ENCODE measurements around the gene ANKRD13C.
"Not testable (repeated sequence)": the region's sequence is repeated elsewhere in the genome, so short reads cannot be mapped to it uniquely, and the experiment has no call there.

The ANKRD13C gene

GRCh38 chr1:70355920-70356319, 1.4 kb upstream of the ANKRD13C start:
- no peak for DNase-seq

DNA sequence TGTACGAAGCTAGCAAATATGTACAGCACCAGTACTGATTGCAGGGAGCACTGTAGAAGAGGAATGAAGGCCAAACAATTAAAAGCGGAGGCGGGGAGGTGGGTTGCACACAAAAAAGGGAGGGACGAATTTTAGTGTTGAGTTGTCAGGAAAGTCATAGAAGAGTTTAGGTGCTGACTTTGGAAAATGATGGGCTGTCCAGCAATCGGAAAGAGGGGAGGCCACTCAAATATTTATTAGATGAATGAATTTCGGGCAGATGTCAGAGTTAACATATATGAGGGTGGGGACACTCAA, 537 bp upstream of the ANKRD13C start:
- DNase-seq = no peak

DNA sequence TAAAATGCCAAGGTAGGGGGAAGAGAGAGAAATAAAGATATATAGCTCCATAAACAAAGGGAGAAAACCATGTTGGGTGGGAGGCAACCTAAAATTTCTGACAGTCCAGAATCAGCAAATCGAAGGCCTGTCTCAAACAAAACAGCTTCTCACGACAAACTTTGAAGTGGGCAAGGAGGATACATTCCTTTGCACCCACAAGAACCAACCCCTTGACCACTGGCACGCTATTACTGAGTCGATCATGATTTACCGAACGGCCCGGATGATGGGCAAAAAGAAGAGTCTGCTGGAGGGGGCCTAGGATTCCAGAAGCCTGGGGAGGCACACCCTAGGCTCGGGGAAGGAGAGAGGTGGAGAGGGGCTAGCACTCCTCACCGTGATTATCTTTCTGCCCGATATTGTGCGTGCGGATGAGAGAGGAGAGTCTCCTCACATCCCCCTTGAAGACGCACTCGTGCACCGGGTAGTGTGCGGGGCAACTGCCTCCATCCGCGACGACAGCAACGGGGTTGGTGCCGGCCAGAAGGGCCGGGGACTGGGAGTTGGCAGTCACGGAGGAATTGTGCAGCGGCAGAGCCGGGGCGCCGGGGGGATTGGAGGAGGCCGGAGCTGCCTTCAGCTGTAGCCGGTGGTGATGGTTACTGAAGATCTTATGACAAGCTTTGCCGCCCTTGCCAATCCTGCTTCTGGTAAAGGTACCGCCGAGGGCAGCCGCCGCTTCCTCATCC, 756 bp downstream of the ANKRD13C start:
- DNase-seq = peak; percentile 11

GRCh38 chr1:70353044-70353443, 1.5 kb downstream of the ANKRD13C start:
- no peak for DNase-seq

GRCh38 chr1:70349799-70350198, 4.7 kb downstream of the ANKRD13C start:
- DNase-seq = not testable (repeated sequence)

DNA sequence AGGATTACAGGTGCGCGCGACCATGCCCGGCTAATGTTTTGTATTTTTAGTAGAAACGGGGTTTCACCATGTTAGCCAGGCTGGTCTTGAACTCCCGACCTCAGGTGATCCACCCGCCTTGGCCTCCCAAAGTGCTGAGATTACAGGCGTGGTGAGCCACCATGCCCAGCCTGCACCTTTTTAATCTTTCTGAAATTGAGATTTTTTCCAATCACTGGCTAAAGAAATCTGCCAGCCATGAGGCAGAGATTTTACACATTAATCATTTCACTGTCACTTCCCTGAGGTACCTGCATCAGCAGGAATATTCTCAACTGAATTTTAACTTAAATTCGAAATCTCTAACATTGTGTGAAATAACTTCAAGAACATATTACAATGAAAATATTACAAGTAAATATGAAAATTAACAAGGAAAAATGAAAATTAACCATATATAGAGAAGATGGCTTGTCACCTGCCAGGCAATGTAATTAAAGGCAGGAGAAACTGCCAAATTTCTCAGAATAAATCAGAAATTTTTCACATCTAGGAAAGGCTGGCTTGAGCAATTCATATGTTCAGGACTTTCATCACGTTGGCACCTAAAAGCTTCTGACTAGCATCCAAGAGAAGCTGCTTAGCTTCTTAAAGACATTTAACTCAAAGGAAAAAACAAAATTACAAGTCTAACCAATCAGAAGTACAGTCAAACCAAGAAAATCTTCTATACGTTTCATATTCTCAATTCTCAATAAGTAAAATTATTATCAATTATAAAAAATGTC, 5.9 kb downstream of the ANKRD13C start:
- DNase-seq = no peak

DNA sequence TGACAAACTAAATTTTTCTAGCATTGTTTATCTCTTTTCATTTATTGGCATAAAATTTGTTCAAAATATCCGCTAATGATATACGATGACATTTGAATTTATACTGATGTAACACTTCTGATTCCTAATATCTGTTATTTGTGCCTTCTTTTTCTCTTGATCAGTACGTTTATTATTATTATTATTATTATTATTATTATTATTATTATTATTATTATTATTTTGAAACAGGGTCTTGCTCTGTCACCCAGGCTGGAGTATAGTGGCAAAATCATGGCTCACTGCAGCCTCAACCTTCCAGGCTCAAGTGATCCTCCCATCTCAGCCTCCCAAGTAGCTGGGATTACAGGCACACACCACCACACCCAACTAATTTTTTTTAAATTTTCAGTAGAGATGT, 14.9 kb downstream of the ANKRD13C start:
- not testable (repeated sequence) for DNase-seq

DNA sequence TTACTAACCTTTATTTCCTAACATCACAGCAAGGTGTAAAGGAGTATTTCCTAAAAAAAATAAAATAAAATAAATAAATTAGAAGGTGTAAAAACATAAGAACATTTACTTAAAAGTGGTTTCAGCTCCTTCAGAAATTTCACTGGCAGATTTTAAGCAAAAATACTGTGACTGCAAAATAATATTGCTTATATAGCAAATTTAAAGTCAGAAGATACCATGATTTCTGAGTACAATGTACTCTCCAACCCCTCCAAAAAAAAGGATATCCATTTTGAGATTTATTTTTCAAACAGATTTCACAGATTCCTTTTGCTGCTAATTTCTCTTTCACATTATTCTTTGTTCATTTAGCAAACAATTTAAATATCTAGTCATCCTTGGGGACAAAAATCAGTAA, 18.5 kb downstream of the ANKRD13C start:
- no peak for DNase-seq

- DNase-seq = no peak
Observed at GRCh38 chr1:70334436-70334835, 20.1 kb downstream of the ANKRD13C start.

GRCh38 chr1:70333245-70333644, 21.3 kb downstream of the ANKRD13C start:
- DNase-seq = no peak

GRCh38 chr1:70331962-70332361, 22.6 kb downstream of the ANKRD13C start:
- no peak for DNase-seq

DNA sequence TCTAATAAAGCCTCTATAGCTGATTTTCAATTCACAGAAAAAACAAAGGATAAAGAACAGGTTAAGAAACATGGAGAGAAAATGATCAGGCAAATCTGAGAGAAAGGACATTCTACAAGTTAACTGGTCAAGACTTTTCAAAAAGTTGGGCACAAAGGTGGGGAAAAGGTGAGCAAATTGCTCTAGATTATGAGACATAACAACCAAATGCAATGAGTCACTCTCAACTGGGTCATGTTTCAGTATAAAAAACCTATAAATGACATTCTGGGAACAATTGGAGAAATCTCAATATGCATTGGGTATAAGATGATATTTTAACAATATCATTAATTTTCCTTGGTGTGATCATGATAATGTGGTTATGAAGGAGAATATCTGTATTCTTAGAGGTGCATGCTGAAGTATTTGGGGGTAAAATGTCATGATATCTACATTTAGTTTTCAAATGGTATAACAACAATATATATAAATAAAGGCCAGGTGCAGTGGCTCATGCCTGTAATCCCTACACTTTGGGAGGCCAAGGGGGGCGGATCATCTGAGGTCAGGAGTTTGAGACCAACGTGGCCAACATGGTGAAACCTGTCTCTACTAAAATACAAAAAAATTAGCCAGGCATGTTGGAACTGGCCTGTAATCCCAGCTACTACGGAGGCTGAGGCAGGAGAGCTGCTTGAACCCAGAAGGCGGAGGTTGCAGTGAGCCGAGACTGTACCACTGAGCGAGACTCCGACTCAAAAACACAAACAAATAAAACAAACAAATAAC, 27.0 kb downstream of the ANKRD13C start:
- no peak for DNase-seq

DNA sequence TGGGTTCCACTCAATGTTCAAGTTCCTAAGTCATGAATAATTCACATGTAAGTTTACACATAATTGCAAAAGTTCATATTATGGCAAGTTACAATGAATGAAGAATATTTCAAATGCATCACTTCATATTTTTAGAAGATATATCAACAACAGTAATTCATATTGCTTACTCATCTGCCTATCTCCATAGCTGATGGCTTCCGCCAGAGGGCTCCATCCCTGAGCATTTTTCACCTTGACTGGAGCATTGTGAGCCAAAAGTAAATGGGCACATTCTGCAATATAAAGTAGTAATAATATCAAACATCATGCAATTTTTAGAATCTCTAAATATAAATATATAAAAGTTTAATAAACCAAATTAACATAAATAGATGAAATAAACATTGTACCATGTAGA, 29.8 kb downstream of the ANKRD13C start:
- DNase-seq = no peak

DNA sequence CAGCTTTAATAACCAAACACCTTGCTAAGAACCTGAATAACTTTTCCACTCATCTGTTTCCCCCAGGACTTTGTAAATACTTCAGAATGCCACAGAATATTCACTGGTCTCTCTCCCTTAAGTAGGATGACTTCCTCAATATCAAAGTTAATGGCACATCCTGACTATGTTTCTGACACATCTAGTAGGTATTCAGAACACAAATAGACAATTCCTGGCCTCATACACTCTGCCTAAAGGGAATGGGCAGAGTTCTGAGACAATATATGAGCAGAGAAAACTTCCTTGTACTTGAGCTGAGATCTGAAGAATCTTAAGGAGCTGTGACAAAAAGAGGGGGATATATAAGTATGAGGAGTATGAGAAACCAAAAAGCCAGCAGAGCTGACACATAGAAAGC, 34.8 kb downstream of the ANKRD13C start:
- no peak for DNase-seq

DNA sequence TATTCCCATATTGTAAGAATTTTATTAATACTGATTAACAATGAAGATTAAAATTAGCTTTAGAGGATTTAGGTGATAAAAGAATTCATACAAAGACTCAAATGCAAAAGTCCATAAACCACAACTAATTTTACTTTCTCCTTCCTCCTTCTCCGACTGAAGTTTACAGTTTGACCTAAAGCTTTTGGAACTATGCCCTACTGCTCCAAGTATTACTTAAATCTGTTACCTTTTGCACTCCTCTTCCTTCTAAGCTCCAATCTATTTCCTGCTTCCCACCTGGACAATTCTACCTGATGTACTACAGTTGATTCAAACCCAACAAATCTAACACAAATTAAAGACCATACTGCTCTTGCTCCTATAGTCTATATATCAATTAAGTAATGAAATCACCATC, 36.3 kb downstream of the ANKRD13C start:
- DNase-seq = no peak

DNA sequence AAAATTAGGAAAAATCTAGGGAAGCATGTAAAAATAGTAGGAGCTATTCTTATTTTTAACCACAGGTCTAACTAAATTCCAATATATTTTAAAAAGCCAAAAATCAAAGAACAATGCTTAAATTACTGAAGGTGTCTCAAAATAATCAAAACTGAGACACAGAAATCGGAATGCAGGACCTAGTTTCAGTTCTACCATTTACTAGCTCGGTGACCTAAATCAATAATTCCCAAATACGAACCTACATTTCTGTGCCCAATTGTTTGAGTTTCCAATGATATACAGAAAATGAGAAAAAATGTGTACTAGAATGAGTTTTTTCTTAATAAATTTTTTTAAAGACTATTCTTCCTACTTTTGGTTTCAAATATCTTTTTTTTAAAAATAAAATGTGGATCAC, 37.4 kb downstream of the ANKRD13C start:
- DNase-seq = no peak

DNA sequence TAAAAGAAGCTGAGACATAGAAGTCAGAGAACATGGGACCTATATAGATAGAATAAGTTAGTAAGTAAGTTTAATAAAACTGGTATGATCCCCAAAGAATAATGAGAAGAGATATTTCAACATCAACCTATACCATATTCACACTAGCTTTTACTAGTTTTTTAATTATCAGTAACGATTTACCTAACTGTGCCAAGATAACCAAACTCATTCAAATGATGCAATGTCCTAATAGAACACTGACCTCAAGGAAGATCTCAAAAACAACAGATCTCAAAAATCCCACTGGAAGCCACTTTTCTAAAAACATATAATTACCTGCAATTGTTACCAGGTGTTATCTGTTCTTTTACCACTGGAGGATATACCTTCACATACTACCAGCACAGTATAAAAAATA, 38.7 kb downstream of the ANKRD13C start:
- DNase-seq = no peak

GRCh38 chr1:70314706-70315304, 39.7 kb downstream of the ANKRD13C start:
- no peak for DNase-seq

- no peak for DNase-seq
Observed at GRCh38 chr1:70311369-70311768, 43.2 kb downstream of the ANKRD13C start.

GRCh38 chr1:70299472-70299871, 55.0 kb downstream of the ANKRD13C start:
- no peak for DNase-seq

GRCh38 chr1:70295749-70296148, 58.8 kb downstream of the ANKRD13C start:
- no peak for DNase-seq

DNA sequence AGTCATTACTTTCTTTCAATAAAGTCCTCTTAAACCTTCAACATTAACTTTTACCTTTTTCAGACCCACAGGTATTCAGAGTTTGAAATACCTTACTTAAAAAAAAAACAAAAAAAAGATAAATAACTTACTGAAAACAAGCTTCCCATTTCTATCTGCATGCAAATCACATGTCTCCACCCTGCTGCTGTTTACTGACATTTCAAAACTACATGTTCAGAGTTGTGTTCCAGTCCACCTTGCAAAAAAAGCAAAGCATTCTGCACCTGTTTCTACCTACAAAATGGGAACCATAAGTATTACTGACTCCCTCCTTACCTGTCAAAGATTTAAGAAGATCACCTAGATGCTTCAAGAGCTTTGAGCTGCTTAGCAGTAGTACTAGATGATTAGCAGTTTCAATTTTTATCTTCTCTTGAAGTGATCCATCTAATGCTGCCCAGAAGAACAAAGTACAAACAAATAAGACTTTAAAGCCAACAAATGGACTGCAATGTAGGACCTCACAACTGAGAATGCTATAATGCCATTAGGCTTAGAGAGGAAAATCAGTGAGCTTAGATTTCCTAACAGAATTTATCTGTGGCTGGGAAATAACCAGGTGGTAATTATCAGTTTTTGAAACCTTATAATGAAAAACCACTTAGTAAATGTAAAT, 61.2 kb downstream of the ANKRD13C start:
- no peak for DNase-seq

GRCh38 chr1:70290218-70290617, 64.3 kb downstream of the ANKRD13C start:
- DNase-seq = no peak

Measured in COR-L47 (cell line).